ENCODE data around the gene C6orf163. TPM values are rescaled to one million over a fixed set of nuclear protein-coding genes. Genes with fewer than 3 reads are reported as not detected.
"Not testable (repeated sequence)": the region's sequence is repeated elsewhere in the genome, so short reads cannot be mapped to it uniquely, and the experiment has no call there.

The C6orf163 gene
- total RNA-seq, 4 donors from 2014 or later: 2.2 to 4.5 (median 3.3) TPM

- Histone ChIP-seq H3K36me3 (no peaks in the 10 kb centered on the region), H3K27me3 (no peaks in the 10 kb centered on the region), H3K27ac (no peak overlapping the region), H3K4me1 (peaks cover 0 to 13% (median 2%) of the 10 kb centered on the region in 4 donors), H3K4me3 (no peak overlapping the region), H3K9me3 (no peaks in the 10 kb centered on the region)
- WGBS, 2 donors: 82 to 90% methylated on average over 3 of the region's 3 CpGs
- TF ChIP-seq CTCF (IDR thresholded peaks at IDR 0.05) (no peak), EP300 (IDR thresholded peaks at IDR 0.05) (no peak)
- no peak for DNase-seq (ENCODE audit: low spot score in 2 of 2)
Observed at GRCh38 chr6:87319271-87319987, 25.2 kb upstream of the C6orf163 start.

GRCh38 chr6:87322304-87323212 lies 22.1 kb upstream of the C6orf163 start, which contains the start of gene SMIM8:
TSS of gene SMIM8 (plus strand) at chr6:87322588. CDS start at chr6:87337032, 14,444 bp downstream.
- peaks cover 0 to 13% (median 2%) of the 10 kb centered on the region in 4 donors for H3K4me1 ChIP-seq
- TF ChIP-seq EP300 (IDR thresholded peaks at IDR 0.05) (peak in 1 of 2 donors; percentile 52), POLR2A (IDR thresholded peaks at IDR 0.05) (no peak), CTCF (IDR thresholded peaks at IDR 0.05) (peak; percentile 91 to 100 (median 98))
- peak within 1 kb of the TSS; percentile 66 to 99 (median 75) for H3K4me3 ChIP-seq
- DNase-seq (ENCODE audit: low spot score in 2 of 2): peak; percentile 61 to 64
- H3K36me3 ChIP-seq: no peaks in the 10 kb centered on the region
- 1% methylated on average over 53 to 54 of the region's 60 CpGs for WGBS, 2 donors
- peaks cover 0 to 7% (median 0%) of the 10 kb centered on the region in 4 donors for H3K9me3 ChIP-seq
- peak within 1 kb of the TSS; percentile 42 to 84 (median 74) for H3K27ac ChIP-seq
- no peaks in the 10 kb centered on the region for H3K27me3 ChIP-seq

GRCh38 chr6:87323880-87324279 lies 20.7 kb upstream of the C6orf163 start:
- 100% methylated on average over 1 of the region's 1 CpG for WGBS, 2 donors
- not testable (repeated sequence) for H3K27me3 ChIP-seq; H3K9me3 ChIP-seq; DNase-seq (ENCODE audit: low spot score in 2 of 2); H3K4me3 ChIP-seq; H3K36me3 ChIP-seq; H3K27ac ChIP-seq
- peaks cover 0 to 13% (median 2%) of the 10 kb centered on the region in 4 donors for H3K4me1 ChIP-seq

GRCh38 chr6:87330961-87331360 lies 13.7 kb upstream of the C6orf163 start:
- H3K9me3 ChIP-seq: peaks cover 0 to 4% (median 0%) of the 10 kb centered on the region in 4 donors
- DNase-seq (ENCODE audit: low spot score in 2 of 2): no peak
- H3K36me3 ChIP-seq: no peaks in the 10 kb centered on the region
- no peaks in the 10 kb centered on the region for H3K27me3 ChIP-seq
- no peak for TF ChIP-seq POLR2A (IDR thresholded peaks at IDR 0.05)
- no peak for TF ChIP-seq CTCF (IDR thresholded peaks at IDR 0.05)
- H3K4me1 ChIP-seq: peaks cover 0 to 16% (median 0%) of the 10 kb centered on the region in 4 donors
- H3K27ac ChIP-seq: no peak overlapping the region
- H3K4me3 ChIP-seq: no peak overlapping the region

- DNase-seq (ENCODE audit: low spot score in 2 of 2): no peak
- no peak overlapping the region for H3K4me3 ChIP-seq
- no peaks in the 10 kb centered on the region for H3K36me3 ChIP-seq
- peaks cover 0 to 16% (median 0%) of the 10 kb centered on the region in 4 donors for H3K4me1 ChIP-seq
- no peak overlapping the region for H3K27ac ChIP-seq
- no peaks in the 10 kb centered on the region for H3K9me3 ChIP-seq
- no peaks in the 10 kb centered on the region for H3K27me3 ChIP-seq
- no peak for TF ChIP-seq CTCF (IDR thresholded peaks at IDR 0.05)
- no peak for TF ChIP-seq POLR2A (IDR thresholded peaks at IDR 0.05)
- no peak for TF ChIP-seq EP300 (IDR thresholded peaks at IDR 0.05)
- 47 to 48% methylated on average over 5 of the region's 5 CpGs for WGBS, 2 donors
Observed at GRCh38 chr6:87333033-87333432, 11.6 kb upstream of the C6orf163 start.

All from tibial nerve (tissue), 4 donors.